Activated naive CD8-positive, alpha-beta T cell treated with anti-CD3 and anti-CD28 coated beads, Interleukin-2, amount 50 U/mL, for 16 hours (primary cell): ENCODE measurements around the gene LYPD6.

ENCODE experiments used
- DNase-seq: peaks from one replicate; pipeline ENCODE4 v3.0.0-alpha.2; 2020; ENCODE audit warnings: low read depth, low spot score

LYPD6 gene

DNA sequence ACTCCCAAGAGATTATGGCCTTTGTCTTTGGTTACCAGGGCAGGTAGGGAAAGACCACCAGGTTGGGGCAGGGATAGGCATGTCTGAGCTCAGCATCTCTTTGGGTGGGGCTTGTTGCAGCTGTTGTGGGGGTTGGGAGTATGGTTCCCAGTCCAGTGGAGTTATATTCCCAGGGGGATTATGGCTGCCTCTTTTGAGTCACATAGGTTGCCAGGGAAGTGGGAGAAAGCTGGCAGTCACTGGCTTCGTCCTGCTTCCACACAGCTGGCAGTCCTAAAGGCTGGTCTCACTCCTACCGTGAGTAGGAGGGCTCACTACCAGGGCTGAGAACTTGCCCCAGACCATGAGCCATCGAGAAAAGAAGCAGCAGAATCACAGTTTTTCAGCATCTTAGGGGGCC, 79.1 kb downstream of the LYPD6 start:
- no peak for DNase-seq

DNA sequence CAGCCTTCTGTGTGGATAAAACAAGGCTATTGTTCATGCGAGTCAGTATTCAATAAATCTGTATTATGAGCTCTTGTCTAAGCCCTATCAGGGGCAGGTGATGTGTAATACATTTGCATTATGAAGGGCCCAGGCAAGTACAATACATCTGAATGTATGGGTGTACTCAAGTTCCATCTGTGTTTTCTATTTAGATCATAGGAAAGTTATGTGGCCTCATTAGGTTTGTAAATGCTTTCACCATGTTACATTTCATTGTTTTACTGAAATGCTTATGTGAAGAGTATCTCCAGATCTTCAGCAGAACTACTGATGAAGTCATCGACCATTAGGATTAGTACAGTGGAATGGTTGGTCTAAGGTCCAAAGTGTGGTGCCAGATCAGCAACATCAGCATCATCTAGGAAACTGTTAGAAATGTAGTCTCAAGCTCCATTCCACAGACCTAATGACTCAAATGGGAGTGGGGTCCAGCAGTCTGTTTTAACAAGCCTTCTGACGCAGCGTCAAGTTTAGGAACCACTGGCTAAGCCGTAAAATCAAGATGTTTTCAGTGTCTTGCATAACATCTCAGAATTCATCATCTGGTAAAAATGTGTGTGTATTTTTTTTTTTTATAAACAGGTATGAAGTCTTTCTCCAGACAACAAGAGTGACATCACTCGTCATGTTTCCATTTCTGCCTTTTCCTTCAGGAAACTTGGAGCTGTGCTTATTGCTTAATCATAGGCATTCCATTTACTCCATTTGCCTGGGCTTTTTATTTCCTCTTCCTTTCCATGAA, 80.5 kb downstream of the LYPD6 start:
- no peak for DNase-seq

DNA sequence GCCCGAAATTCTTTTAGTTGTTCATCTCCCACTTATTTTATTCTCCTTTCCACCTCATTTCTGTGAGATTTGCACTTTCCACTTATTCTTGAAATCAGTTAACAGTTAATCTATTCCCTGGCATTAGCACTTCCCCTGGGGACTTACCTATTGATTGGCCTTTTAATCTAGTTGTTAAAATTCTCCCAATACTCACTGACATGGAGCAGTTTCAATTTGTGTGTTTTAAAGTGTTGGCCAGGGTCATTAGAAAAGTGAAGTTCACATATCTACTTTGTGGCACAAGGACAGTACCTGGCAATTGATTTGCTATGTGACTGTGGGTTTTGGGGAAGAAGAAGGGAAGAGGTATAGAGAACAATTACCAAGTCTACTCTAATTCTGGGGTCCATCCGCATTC, 83.1 kb downstream of the LYPD6 start:
- no peak for DNase-seq

DNA sequence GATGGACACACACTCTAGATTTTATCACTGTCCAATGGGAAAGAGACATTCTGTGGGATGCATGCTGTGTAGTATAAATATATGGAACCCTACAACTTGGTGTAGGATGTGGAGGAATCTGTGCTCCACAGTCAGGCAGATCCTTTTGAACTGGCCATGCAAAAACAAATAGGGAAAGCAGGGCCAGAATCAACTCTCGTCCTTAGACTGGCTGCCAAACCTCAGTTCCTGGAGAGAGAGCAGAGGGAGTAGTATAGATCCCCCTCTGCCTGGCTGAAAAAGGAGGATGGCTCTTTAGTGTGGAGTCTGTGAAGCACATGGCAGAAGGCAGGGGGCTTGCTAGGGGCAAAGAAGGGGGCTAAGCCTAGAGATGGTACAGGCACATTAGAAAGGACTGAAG, 84.7 kb downstream of the LYPD6 start:
- DNase-seq = no peak

DNA sequence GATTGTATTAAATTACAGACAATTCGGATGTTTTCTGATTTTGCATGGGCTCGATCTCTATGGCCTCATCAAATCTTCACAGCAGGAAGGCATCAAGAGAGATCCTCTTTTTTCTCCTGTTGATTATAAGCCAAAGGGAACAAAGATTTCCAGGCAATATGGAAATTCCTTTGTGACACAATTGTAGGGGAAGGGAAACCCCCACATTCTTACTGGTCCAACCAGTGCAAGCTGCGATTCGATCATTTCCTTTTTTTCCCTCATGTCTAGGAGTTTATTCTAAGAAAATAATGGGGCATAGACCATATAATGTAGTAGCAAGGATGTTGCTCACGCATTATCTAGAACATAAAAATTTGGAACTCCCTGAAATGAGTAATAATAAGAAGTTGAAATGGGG, 87.7 kb downstream of the LYPD6 start:
- DNase-seq = no peak

DNA sequence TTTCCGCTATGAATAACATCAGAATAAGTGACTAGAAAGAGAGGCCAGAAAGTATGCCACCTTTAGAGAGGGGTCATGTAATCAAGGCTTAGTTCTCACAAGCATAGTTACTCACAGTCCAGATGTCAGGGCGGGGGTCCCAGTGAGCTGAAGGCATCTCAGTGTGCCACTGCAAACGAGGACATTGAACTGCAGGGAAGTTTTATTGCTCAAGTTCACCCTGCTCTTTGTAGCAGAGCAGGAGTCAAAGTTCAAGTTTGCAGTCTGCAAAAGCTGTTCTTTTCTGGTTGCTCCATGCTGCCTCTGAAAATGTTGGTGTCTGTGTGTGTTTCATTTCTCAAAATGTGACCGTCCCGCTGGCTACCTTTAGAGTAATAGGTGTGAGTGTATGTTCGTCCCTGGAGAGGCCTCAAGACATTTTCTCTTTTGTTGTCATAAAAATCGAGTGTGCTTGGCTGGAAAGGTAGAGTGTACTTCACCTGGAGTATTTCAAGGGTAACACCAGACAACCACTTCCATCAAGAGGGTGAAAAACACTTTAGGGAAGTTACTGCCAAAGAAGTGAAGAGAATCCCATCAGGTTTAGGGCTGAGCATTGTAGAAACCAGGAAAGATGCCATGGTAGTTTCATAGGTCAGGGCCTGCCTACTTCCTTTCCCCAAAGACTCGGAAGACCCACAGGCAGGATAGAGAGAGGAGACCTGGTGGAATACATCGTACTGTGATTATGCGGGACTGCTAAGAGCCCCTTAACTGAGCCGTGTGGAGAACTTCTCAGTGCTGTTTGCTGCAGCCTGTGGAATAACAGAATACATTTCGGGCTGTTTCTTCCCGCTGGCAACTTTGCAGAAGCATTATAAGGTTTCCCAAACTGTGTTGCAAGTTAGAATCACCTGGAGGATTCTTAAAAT, 89.9 kb downstream of the LYPD6 start:
- DNase-seq = no peak

DNA sequence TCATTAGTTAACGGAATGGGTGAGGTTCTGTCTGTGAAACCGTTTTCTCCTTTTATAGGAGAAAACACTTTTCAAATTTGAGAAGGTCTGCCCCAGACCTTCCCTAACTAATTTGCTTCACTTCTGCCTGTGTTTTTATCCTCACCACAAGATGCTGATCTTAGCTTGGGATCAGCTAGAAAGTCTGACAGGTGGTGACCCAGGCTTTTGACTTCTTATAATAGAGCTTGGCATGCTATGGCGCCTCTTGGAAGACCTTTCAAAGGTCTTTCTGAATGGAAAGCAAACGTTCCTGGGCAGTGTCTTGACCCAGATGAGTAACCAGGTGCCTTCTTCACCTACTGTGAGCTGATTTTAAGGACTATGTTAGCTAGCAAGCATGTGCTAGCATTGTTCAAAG, 91.4 kb downstream of the LYPD6 start:
- no peak for DNase-seq

DNA sequence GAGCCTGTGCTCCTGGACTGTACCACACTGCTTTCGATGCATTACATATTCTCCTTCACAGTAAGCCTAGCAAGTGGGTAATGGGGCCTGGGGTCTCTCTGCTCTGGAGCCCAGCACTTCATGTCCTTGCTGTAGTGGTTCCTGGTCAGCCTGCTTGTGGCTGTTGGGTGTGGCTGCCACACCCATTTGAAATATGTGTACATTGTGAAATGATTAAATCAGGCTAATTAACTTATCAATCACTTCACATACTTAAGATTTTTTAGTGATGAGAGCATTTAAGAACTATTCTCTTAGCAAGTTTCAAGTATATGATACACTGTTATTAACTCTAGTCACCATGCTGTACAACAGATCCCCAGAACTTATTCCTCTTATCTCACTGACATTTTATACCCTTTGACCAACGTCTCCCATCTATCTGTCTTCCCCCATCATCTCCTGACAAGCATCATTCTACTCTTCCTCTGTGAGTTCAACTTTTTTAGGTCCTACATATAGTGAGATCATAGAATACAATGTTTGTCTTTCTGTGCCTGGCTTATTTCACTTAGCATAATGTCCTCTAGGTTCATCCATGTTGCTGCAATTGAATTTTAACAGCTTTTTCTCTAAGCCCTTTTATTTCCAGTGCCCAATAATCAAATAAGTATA, 92.1 kb downstream of the LYPD6 start:
- no peak for DNase-seq

DNA sequence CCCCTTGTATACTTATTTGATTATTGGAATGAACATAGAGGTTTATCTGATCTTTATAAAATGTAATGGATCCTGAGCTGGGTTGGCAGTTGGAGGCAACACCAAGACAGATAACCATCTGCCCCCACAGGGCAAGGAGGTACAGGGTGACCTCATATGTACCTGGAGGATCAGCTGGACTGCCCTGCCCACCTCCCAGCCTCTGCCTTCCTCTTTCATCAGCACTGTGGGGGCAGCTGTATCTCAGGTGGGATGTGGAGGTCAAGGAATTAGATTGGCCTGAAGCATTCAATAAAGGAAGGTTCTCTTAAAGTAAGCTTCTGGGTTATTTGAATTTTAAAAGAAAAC, 92.6 kb downstream of the LYPD6 start:
- no peak for DNase-seq

DNA sequence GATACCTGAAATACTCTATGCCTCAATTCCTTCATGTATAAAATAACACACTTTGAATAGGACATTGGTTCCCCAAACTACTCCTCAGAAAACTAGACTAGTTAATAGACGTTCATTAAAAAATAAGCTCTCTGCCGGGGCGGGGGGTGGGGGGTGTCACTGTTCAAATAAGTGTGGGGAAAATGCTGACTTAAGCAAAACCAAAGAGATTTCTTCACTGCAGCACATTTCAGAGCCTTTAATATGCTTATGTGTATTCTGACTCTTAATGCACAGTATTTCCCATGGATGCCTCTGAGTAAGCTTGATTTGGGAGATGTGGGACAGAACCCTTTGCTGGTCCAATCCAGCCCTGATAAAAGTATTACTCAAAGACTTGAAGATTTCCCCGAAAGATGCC, 93.2 kb downstream of the LYPD6 start:
- DNase-seq = no peak

DNA sequence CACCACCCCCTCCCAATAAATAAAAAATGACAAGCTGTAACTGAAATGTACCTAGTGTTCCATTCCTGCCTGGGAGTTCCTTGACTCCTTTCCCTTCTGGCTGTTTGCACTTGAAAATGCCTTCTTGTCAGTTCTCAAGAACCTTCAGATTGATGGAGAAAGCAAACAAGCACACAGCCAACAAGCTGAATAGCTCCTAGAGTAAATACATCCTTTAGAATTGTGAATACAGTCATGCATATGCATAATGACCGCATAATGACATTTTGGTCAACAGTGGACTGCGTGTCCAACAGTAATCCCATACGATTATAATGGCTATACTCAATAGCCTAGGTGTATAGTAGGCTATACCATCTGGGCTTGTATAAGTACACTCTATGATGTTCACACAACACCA, 97.0 kb downstream of the LYPD6 start:
- DNase-seq = no peak

DNA sequence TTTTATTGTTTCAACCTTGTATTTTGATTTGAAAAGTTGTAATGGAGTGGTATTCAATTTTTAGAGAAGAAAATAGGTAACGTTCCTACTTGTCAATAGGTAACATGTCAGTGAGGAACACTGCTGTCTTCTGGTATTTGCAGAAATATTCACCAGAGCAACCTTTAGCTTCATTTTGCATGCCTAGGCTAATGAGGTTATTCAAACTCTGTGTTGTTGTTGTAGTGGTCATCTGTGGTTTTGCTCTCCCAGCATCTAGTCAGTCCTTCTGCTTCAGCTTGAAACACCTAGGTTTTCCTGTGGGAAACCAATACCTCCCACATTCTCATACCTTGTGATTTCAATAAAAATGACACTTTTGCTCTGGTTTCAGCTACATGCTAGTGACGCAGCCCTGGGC, 98.4 kb downstream of the LYPD6 start:
- no peak for DNase-seq

DNA sequence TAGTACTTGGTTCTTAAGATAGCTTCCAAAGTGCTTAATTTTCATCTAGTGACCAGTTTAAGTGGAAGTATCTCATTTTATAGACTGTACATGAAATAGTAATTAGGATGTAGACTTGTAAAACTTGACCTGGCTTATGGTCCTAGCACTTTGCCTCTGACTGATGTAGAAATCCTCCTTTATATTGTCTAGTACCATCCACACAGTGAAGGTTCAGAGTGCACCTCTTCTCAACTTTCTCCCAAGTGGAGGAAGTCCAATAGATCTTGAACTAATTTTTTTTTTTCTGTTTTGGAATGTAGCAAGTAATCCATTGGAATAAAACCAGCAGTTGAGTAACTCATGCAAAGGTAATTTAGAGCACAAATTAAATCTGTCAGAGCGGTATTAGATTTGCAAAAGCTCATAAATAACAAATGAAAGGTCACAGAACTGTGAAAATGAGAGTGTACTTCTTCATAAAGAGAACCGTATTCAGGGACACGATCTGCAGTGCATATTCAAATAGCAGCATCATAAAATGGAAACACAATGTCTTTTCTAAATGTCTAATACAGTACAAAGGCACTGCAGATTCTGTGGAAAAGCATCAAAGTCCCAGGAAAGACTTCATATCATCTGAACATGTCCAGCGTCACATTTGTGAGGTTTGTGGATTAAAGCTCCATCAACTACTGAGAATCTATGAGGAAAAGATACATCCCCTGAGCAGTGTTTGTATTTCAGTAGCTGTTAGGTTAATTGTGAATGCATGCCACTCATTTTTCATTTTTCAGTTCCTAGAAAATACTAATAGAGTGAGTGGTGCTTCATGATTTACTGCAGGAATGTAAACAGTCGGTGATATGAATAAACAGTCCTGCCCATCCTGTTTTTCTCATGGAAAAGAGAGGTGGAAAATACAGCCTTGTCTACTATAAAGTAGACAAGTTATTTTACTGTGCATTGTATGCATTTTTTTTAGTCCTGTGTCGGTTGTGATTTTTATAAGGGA, 100.7 kb downstream of the LYPD6 start:
- no peak for DNase-seq

DNA sequence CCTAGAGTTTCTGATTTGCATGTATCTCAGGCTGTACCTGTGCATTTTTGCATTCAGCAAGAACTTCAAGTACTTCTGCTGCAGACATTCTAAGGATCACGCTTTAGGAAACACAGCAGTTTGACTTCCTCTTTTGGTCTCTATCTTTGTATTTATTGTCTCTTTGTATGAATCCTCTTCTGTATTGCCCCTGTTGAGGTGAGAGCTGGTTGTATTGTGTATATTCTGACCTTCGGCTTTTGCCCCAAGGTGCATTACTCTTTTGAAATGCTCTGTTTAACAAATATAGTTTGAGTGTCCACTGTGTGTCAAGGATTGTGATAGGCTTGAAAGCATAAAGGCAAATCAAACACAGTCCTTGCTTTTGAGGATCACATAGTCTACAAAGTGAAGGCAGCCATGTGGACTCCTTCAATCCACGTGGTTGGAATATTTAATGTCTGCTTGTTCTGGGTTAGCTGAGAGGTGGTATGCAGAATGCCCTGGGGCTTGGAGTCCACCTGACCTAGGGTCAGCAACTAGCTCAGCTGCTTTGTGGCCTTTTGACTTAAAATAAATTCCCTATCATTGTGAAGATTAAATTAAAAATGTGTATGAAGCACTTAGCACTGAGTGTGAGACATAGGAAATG, 108.1 kb downstream of the LYPD6 start:
- no peak for DNase-seq

DNA sequence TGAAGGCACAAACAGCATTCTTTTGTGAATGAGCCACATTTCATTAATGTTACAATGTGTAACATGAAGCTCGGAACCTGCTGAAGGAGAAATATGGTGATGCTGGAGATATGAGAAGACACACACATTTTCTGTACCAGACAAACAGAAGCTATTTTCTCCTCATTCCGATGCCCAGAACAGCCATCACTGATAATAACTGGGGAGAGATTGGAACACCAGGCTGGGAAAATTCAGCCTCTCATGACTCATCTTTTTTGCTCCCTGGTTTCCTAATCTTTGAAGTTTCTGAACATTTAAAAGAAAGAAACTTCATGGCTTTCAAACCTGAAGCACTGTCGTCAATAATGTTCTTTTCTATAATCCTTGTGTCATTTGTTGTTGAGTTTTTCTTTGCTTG, 110.9 kb downstream of the LYPD6 start:
- DNase-seq = no peak

DNA sequence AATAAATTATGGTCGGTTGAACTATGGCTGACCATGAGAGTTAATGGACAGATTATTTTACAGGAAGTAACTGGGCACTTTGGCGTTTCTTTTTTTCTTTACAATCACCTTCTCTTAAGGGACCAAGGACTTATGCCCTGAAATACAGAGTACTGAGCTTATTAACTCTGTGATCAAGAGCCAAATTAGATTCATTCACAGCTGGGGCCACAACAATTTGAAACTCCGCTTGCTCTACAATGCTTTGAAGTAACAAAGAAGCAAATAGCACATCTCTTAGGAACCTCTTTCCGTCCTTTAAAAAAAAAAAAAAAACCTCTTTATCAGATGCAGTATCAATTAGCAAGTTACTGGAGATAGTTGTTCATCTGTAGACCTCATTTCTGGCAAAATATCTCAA, 112.0 kb downstream of the LYPD6 start:
- no peak for DNase-seq

DNA sequence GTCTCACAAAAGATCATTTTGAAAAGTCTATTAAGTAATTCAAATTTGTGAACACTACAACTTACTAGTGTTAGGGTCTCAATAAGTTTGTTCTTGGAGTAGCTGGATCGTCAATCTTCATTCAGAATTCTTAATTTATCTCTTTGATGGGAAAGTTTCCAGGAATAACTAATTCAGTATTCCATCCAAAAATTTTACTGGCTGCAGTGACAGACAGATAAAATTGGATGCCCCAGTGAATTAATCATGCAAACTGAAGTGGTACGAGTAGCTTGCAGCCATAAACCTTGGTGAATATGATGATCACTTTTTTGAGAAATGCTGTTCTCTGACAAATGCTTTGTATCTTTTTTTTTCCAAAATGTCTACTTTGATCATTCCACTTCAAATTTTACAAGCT, 112.8 kb downstream of the LYPD6 start:
- DNase-seq = no peak

DNA sequence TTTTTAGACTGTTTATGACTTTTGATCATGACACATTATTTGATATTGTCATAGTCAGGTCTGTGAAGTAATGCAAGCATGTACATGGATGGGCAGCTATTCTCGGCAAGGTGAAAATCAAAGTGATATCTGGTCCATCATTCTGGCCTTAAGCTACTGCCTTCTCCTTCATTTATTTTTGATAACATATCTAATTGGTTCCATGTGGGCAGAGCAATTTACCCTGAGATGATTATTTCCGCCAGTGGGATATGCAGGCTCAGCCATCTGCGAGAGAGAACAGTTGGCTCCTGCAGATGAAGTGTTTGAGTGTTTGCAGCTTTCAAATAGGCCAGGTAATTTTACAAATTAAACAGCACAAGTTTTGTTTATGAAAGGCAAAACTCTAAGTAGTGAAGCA, 116.4 kb downstream of the LYPD6 start:
- DNase-seq = no peak

DNA sequence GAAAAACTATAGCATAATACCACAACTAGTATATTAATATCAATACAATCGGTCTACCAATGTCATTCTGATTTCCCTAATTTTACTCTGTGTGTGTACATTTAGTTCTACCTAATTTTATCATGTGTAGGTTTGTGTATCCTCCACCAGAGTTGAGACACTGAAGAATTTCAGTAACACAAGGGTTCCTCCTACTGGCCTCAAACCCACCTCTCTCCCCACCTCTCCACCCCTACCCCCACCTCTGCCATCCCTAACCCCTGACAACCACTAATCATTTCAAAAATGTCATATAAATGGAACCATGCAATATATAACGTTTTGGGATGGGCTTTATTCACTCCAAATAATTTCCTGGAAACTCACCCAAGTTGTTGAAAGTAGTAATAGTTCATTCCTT, 117.9 kb downstream of the LYPD6 start:
- DNase-seq = no peak

DNA sequence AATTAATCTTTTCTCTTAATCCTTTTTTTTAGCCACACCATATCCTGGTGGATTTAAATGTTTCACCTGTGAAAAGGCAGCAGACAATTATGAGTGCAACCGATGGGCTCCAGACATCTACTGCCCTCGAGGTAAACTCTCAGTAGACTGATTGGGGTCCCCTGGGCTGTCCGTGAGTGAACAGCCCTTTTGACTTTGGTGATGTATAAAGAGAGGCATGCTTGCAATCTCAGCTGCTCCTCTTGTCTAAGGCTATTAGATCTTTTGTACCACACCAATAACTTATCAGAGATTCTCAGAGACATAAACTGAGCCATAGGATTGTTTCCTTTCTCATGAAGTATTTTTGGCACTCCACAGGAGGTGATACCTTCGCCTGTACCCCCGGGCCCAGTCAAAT, 118.6 kb downstream of the LYPD6 start:
- DNase-seq = no peak
